ENCODE results near the gene IGFBP5.

GRCh38 chr2:216664593-216665034, 30.7 kb downstream of the IGFBP5 start:
- TF ChIP-seq POLR2A (IDR thresholded peaks at IDR 0.05; ENCODE audit: control extremely low read depth in 1 of 2, low read depth in 2 of 2, low read length in 2 of 2) (no peak), JUN (IDR thresholded peaks at IDR 0.05; ENCODE audit: low read depth, low read length) (no peak), CTCF (IDR thresholded peaks at IDR 0.05; ENCODE audit: control extremely low read depth in 1 of 3, insufficient read depth in 1 of 3, low read depth in 1 of 3, low read length in 3 of 3) (peak in 2 of 3 experiments; percentile 31 to 41; a peak in 3 of 4 replicates), TCF12 (IDR thresholded peaks at IDR 0.05; ENCODE audit: low read depth, low read length) (no peak), RNF2 (IDR thresholded peaks at IDR 0.05; ENCODE audit: borderline replicate concordance, low read depth, low read length, missing control alignments, poor library complexity, severe bottlenecking) (no peak), BACH1 (IDR thresholded peaks at IDR 0.05; ENCODE audit: low read length) (no peak), POLR2AphosphoS5 (IDR thresholded peaks at IDR 0.05; ENCODE audit: low read depth, low read length) (no peak), KDM1A (IDR thresholded peaks at IDR 0.05; ENCODE audit: borderline replicate concordance, low read length) (no peak), EZH2 (IDR thresholded peaks at IDR 0.05; ENCODE audit: low read depth, low read length, severe bottlenecking) (no peak), CHD2 (IDR thresholded peaks at IDR 0.05; ENCODE audit: low read length) (no peak), NANOG (IDR thresholded peaks at IDR 0.05; ENCODE audit: insufficient read depth, low read depth, low read length, poor library complexity, severe bottlenecking) (no peak), SP4 (IDR thresholded peaks at IDR 0.05; ENCODE audit: low read length) (no peak), NRF1 (IDR thresholded peaks at IDR 0.05; ENCODE audit: low read depth, low read length) (no peak)

Data from H1 (cell line).